Vagina (tissue), 2 donors: Measurements from ENCODE around the gene MYO7B.

Experiments used
- CTCF ChIP-seq, 3 experiments: fragments of 450-650 bp in 2 of 3; fragments of 200-600 bp in 1 of 3; sonication (generic) in 1 of 3; IDR thresholded peaks; one replicate each; pipeline ENCODE4 v1.5.1; 2017 to 2019; ENCODE audit warnings: antibody characterized with exemption in 3 of 3, mild to moderate bottlenecking in 2 of 3, moderate library complexity in 2 of 3
- POLR2A ChIP-seq, 2 donors: fragments of 450-650 bp; IDR thresholded peaks; one replicate each; pipeline ENCODE4 v1.6.1; 2017; ENCODE audit warnings: antibody characterized with exemption in 2 of 2, mild to moderate bottlenecking in 2 of 2, moderate library complexity in 2 of 2
- POLR2AphosphoS5 ChIP-seq, 2 donors: sonication (generic); formaldehyde crosslinking; IDR thresholded peaks; one replicate each; pipeline ENCODE4 v1.9.0; 2017; ENCODE audit warnings: antibody characterized with exemption in 2 of 2, mild to moderate bottlenecking in 2 of 2, low read depth in 1 of 2; ENCODE audit not compliant: insufficient read depth in 1 of 2

GRCh38 chr2:127683056-127683455, 147.6 kb downstream of the MYO7B start:
- TF ChIP-seq CTCF (IDR thresholded peaks at IDR 0.05) (no peak), POLR2AphosphoS5 (IDR thresholded peaks at IDR 0.05; ENCODE audit: insufficient read depth in 1 of 2, low read depth in 1 of 2) (no peak), POLR2A (IDR thresholded peaks at IDR 0.05) (no peak)
